Peyer's patch (tissue), 4 donors: Measurements from ENCODE around the gene PHC2.

Source experiments
- CTCF ChIP-seq, 6 experiments: fragments of 450-650 bp in 4 of 6; fragments of 200-600 bp in 2 of 6; sonication (generic) in 1 of 6; IDR thresholded peaks; one replicate each; pipeline ENCODE4 v1.5.1; 2017 to 2019; ENCODE audit warnings: antibody characterized with exemption in 6 of 6, mild to moderate bottlenecking in 3 of 6, moderate library complexity in 1 of 6
- POLR2A ChIP-seq, 2 donors: fragments of 450-650 bp; IDR thresholded peaks; one replicate each; pipeline ENCODE4 v1.5.1; 2017; ENCODE audit warnings: antibody characterized with exemption in 2 of 2, mild to moderate bottlenecking in 2 of 2, moderate library complexity in 2 of 2

DNA sequence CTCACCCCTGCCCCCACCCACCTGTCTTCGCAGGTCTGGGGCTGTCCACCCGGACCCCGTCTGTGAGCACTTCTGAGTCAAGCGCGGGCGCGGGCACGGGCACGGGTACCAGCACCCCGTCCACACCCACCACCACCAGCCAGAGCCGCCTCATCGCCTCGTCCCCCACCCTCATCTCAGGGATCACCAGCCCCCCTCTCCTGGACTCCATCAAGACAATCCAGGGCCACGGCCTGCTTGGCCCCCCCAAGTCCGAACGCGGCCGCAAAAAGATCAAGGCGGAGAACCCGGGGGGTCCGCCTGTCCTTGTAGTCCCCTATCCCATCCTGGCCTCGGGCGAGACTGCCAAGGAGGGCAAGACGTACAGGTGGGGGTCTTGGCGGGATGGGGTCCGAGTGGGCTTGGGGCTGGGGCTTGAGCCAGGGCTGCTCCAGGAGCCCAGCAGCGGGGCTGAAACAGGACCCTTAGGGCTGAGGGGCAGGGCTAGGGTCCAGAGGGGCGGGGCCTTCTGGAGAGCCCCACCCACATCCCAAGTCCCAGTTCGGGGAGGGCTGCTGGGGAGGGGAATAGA, 150.7 kb downstream of the PHC2 start:
- no peak for TF ChIP-seq POLR2A (IDR thresholded peaks at IDR 0.05)
- no peak for TF ChIP-seq CTCF (IDR thresholded peaks at IDR 0.05)
